HFFc6 (cell line): ENCODE data around the gene FIBP. TPM values are rescaled to one million over a fixed set of nuclear protein-coding genes. Genes with fewer than 3 reads are reported as not detected.

Source experiments
- DNase-seq: peaks from one replicate; pipeline ENCODE4 v3.0.0-alpha.2; 2018
- H3K27ac Mint-ChIP-seq: 2 replicates; pipeline ENCODE4 v1.8.0; 2020; ENCODE audit warnings: mild to moderate bottlenecking, mixed read lengths
- H3K27me3 Mint-ChIP-seq: 2 replicates; pipeline ENCODE4 v1.8.0; 2021; ENCODE audit warnings: mild to moderate bottlenecking, moderate library complexity, mixed read lengths; ENCODE audit not compliant: insufficient read depth
- H3K36me3 Mint-ChIP-seq: 2 replicates; pipeline ENCODE4 v1.8.0; 2021; ENCODE audit warnings: low read depth, mixed read lengths
- H3K4me1 Mint-ChIP-seq: 2 replicates; pipeline ENCODE4 v1.8.0; 2020; ENCODE audit warnings: low read depth, mixed read lengths
- H3K4me3 Mint-ChIP-seq: 2 replicates; pipeline ENCODE4 v1.8.0; 2020; ENCODE audit warnings: mild to moderate bottlenecking, moderate library complexity, mixed read lengths
- H3K9me3 Mint-ChIP-seq: 2 replicates; pipeline ENCODE4 v1.8.0; 2020; ENCODE audit warnings: mild to moderate bottlenecking, mixed read lengths
- total RNA-seq, 6 experiments: library from RNA; stranded (reverse); fragmentation: NEBNext Ultra II Directional; extraction: Animal tissue kit (Norgen Biotek cat#: 25700); gene quantifications; 2 replicates in 1 of 6; 3 replicates in 5 of 6; pipeline ENCODE4 v1.2.3, GENCODE V29; 2021
- TF ChIP-seq, protein P1 (sequence below): fragments of 200-600 bp; sonication (generic); IDR thresholded peaks from 2 replicates; pipeline ENCODE4 v1.5.0; 2021; ENCODE audit warnings: antibody characterized with exemption, mild to moderate bottlenecking

The FIBP gene
- total RNA-seq, 6 experiments from 2014 or later, result 117 to 145 (median 135) TPM

DNA sequence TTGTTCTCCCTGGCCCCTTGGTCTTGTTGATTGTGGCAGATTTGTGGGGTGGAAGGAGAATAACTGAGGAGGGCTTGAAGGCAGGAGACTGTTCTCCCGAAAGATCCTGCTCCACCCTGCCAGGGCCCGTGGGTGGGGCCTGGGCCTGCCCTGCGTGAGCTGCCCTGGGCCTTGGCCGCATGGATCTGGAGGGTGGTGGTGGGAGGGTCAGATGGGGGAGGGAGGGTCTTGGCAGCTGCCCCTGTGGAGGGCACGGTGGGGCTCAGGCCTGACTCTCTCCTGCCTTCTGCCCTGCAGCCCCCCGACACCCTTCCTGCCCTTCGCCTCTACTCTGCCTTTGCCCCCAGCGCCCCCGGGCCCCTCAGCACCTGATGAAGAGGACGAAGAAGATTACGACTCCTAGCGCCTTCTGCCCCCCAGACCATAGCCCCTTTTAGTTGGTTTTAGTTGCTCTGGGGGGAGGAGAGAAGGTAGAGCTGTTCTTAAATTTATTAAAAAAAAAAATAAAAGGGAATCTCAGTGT lies 32.8 kb upstream of the FIBP start:
- no peak for DNase-seq
- H3K36me3 Mint-ChIP-seq, result peaks cover 50% of the 10 kb centered on the region
- no peaks in the 10 kb centered on the region for H3K9me3 Mint-ChIP-seq
- H3K27me3 Mint-ChIP-seq, result peaks cover 4% of the 10 kb centered on the region
- peak overlapping the region; percentile 94 for H3K4me3 Mint-ChIP-seq
- TF ChIP-seq, protein P1, sequence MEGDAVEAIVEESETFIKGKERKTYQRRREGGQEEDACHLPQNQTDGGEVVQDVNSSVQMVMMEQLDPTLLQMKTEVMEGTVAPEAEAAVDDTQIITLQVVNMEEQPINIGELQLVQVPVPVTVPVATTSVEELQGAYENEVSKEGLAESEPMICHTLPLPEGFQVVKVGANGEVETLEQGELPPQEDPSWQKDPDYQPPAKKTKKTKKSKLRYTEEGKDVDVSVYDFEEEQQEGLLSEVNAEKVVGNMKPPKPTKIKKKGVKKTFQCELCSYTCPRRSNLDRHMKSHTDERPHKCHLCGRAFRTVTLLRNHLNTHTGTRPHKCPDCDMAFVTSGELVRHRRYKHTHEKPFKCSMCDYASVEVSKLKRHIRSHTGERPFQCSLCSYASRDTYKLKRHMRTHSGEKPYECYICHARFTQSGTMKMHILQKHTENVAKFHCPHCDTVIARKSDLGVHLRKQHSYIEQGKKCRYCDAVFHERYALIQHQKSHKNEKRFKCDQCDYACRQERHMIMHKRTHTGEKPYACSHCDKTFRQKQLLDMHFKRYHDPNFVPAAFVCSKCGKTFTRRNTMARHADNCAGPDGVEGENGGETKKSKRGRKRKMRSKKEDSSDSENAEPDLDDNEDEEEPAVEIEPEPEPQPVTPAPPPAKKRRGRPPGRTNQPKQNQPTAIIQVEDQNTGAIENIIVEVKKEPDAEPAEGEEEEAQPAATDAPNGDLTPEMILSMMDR, result no peak
- peak overlapping the region; percentile 81; the same call in 1 of the 2 replicates for H3K27ac Mint-ChIP-seq
- H3K4me1 Mint-ChIP-seq, result peaks cover 30% of the 10 kb centered on the region

- TF ChIP-seq, protein P1, result no peak
- peak overlapping the region; percentile 81 for H3K27ac Mint-ChIP-seq
- no peaks in the 10 kb centered on the region for H3K9me3 Mint-ChIP-seq
- peaks cover 36% of the 10 kb centered on the region for H3K4me1 Mint-ChIP-seq
- peaks cover 50% of the 10 kb centered on the region for H3K36me3 Mint-ChIP-seq
- peaks cover 4% of the 10 kb centered on the region for H3K27me3 Mint-ChIP-seq
- DNase-seq, result no peak
- peak overlapping the region; percentile 94 for H3K4me3 Mint-ChIP-seq
Observed at GRCh38 chr11:65920372-65920802, 32.1 kb upstream of the FIBP start.

- TF ChIP-seq, protein P1, result no peak
- Mint-ChIP-seq H3K4me1 (peaks cover 42% of the 10 kb centered on the region), H3K27me3 (peaks cover 4% of the 10 kb centered on the region), H3K4me3 (peak overlapping the region; percentile 94), H3K9me3 (no peaks in the 10 kb centered on the region), H3K27ac (peak overlapping the region; percentile 81), H3K36me3 (peaks cover 48% of the 10 kb centered on the region)
- DNase-seq, result no peak
Observed at GRCh38 chr11:65919573-65920371, 31.5 kb upstream of the FIBP start.

DNA sequence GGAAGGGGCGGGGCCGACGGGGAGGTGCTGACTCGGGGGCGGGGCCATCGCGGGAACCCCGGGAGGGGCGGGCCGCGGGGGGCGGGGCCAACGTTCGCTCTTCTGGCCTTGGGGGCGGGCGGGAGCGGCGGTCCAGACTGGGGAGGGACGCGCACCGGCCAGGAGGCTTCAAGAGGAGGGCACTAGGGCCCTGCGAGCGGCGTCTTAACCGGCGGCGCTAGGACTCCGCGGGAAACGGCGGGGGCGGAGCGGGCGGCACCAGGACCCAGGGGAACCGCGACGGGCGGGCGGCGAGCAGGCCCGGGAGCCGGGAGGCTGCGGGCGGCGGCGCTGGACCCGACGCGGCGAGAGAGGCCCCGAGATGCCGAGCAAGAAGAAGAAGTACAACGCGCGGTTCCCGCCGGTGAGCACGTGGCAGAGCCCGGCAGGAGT lies 30.9 kb upstream of the FIBP start, which contains the start of gene DRAP1:
Gene DRAP1 (plus strand): TSS at position 286 of the 432 bp plus-strand sequence. CDS start 76 bp downstream, at position 362.
- peak within 1 kb of the TSS; percentile 88 for H3K27ac Mint-ChIP-seq
- peaks cover 46% of the 10 kb centered on the region for H3K36me3 Mint-ChIP-seq
- H3K27me3 Mint-ChIP-seq, result peaks cover 4% of the 10 kb centered on the region
- H3K4me3 Mint-ChIP-seq, result peak within 1 kb of the TSS; percentile 94
- peaks cover 48% of the 10 kb centered on the region for H3K4me1 Mint-ChIP-seq
- peak; percentile 97 for DNase-seq
- no peaks in the 10 kb centered on the region for H3K9me3 Mint-ChIP-seq
- TF ChIP-seq, protein P1, result no peak

GRCh38 chr11:65918211-65919140 lies 30.2 kb upstream of the FIBP start, which contains the start of gene C11orf68:
Gene C11orf68 (minus strand): TSS chr11:65919062. CDS start chr11:65919031, 31 bp downstream.
- peaks cover 48% of the 10 kb centered on the region for H3K4me1 Mint-ChIP-seq
- DNase-seq, result no peak
- TF ChIP-seq, protein P1, result no peak
- H3K27me3 Mint-ChIP-seq, result peaks cover 4% of the 10 kb centered on the region
- peak within 1 kb of the TSS; percentile 88 for H3K27ac Mint-ChIP-seq
- H3K9me3 Mint-ChIP-seq, result no peaks in the 10 kb centered on the region
- H3K36me3 Mint-ChIP-seq, result peaks cover 44% of the 10 kb centered on the region
- peak within 1 kb of the TSS; percentile 94 for H3K4me3 Mint-ChIP-seq
